Erythroblast (primary cell): ENCODE data around the gene MAP2.

Source experiments
- DNase-seq, 2 experiments: peaks; one replicate each; lab custom pipeline; 2025; lab: John Stamatoyannopoulos, UW
- GATA1 ChIP-seq: IDR thresholded peaks from 2 replicates; pipeline ENCODE4 v1.6.1; 2011; ENCODE audit warnings: low read depth, mild to moderate bottlenecking, control low read depth, low read length, moderate library complexity
- POLR2A ChIP-seq: IDR thresholded peaks from 2 replicates; pipeline ENCODE4 v1.6.1; 2011; ENCODE audit warnings: mild to moderate bottlenecking, low read length

MAP2 gene

DNA sequence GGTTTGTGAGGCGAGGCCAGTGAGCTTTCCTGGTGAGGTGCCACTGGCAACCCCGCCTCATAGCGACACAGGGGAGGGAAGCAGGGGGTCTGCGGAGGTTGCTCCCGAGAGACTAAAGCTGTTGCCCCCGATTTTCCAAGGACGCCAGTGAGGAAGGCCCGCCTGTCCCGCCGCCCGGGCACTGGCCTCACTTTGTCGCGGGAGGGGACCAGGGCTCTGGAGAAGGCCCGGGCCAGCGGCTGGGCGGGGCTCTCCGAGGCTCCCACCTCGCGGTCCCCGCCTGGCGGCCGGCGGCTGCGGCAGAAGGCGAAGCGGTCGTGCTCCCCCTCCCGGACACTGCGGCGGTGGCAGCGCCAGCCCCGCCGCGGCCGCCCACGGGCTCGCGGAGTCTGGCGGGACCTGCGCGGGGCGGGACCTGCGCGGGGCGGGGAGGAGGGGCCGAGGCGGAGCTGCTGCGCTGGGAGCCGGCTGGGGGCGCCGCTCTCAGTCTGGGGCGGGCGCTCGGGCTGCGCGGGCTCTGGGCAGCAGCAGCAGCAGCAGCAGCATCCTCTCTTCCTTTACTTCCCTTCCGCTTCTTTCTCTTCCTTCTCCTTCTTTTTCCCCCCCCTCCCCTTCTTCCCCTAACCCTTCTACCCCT lies at the start of gene MAP2:
MAP2 (plus strand) TSS at position 486 of the 637 bp plus-strand sequence. CDS start 229,124 bp downstream, outside the sequence.
- peak; percentile 82 to 88 for DNase-seq
- TF ChIP-seq POLR2A (no peak), GATA1 (no peak)

- no peak for DNase-seq
- TF ChIP-seq GATA1: no peak
- TF ChIP-seq POLR2A: no peak
Observed at GRCh38 chr2:209376686-209377085, 47.2 kb upstream of the MAP2 start.

GRCh38 chr2:209380293-209380692 lies 43.6 kb upstream of the MAP2 start:
- no peak for DNase-seq
- TF ChIP-seq POLR2A: no peak
- TF ChIP-seq GATA1: no peak

DNA sequence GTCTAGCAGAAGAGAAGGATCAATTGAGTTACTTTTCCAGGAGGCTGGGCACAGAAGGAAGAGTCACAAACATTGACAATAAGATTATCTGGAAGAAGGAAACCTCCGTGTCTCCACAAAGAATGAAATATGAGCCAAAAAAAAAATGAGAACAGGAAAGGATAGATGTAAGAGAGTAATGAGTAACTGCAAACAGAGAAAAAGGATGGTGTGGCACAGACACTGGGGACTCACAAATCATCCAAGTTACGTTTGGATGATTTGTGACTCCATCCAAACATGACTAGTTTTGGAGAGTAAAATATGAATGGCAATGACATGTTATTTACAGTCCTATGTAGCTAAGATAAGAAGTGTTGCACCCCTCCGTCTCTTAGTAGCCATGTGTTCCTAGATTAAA lies 42.8 kb upstream of the MAP2 start:
- TF ChIP-seq GATA1: no peak
- DNase-seq: no peak

DNA sequence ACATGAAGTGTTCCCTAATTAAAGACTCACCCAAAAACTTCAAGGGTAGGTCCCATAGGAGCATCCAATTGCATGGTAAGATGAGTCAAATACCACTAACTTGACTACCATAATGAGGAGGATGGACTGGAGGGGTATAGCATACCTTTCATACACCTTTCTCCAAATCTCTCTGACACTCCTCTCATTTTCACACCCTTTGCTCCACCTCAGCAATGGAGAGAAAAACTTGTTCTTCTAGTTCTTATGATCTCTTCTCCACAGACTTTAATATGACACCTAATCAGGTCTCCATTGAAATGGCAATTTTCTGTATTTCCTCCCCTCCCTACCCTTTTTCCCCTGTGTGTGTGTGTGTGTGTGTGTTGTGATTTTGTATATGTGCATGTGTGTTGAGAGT lies 41.1 kb upstream of the MAP2 start:
- no peak for DNase-seq
- TF ChIP-seq GATA1 (no peak), POLR2A (no peak)

- DNase-seq: peak in 1 of 2 experiments; percentile 22
- TF ChIP-seq GATA1 (no peak), POLR2A (no peak)
Observed at GRCh38 chr2:209383212-209383611, 40.6 kb upstream of the MAP2 start.

DNA sequence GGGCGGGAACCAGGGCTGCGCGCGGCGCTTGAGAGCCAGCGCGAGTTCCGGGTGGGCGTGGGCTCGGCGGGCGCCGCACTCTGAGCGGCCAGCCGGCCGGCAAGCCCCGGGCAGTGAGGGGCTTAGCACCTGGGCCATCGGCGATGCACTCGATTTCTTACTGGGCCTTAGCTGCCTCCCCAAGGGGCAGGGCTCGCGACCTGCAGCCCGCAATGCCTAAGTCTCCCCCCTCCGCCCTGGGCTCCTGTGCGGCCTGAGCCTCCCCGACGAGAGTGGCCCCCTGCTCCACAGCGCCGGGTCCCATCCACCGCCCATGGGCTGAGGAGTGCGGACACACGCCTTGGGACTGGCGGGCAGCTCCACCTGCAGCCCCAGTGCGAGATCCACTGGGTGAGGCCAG lies 36.5 kb upstream of the MAP2 start:
- no peak for TF ChIP-seq POLR2A
- no peak for TF ChIP-seq GATA1
- no peak for DNase-seq

- TF ChIP-seq POLR2A: no peak
- TF ChIP-seq GATA1: no peak
- DNase-seq: no peak
Observed at GRCh38 chr2:209388446-209389037, 35.3 kb upstream of the MAP2 start.

- DNase-seq: no peak
- TF ChIP-seq POLR2A (no peak), GATA1 (no peak)
Observed at GRCh38 chr2:209389171-209389618, 34.7 kb upstream of the MAP2 start.

- TF ChIP-seq GATA1 (no peak), POLR2A (no peak)
- DNase-seq: no peak
Observed at GRCh38 chr2:209390839-209391238, 33.0 kb upstream of the MAP2 start.

DNA sequence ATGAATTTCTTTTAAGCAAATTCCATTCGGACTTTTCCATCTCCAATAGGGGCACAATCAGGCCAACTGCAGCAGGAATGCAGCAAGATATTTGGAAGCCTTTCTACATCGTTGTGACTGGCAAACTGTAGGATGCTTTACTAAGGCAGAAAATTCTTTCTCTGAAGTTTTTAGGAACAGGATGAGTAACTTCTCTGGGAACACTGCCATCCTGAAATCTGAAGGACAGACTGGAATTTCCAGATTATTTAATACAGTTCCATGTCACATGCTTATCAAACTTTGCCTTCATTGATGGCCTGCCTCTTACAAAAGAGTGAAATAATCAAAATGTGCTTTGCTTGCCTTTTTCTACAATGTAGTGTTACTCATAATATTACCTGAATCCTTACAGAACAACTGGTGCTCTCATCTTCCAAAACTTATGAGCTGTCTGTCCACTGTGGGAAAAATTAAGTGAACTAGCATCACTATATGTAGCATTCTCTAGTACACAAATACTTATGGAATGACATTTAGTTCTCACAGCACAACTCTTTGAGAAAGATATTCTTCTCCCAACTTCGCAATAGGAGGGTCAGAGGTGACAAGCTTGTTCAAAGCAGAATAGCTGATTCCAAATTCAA lies 32.0 kb upstream of the MAP2 start:
- no peak for TF ChIP-seq GATA1
- TF ChIP-seq POLR2A: no peak
- DNase-seq: no peak

DNA sequence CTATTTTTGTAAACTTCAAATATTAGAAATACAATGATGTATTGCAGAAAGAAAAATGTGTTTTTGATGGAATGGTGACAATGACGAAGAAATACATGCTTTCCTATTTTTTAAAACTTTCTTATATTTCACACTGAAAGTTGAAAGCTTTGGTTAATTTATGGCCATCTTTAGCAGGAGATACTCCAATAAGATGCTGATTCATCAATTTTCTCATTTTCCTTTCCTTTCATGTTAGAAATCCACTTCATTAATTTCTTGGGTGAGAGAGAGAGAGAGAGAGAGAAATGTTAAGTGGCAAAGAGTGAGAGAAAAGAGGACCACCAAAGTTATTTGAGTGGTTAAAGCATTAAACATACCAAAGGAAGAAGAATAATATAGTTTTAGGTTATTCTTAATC lies 28.6 kb upstream of the MAP2 start:
- no peak for DNase-seq
- no peak for TF ChIP-seq POLR2A
- TF ChIP-seq GATA1: no peak

- TF ChIP-seq GATA1 (no peak), POLR2A (no peak)
- no peak for DNase-seq
Observed at GRCh38 chr2:209395652-209396051, 28.2 kb upstream of the MAP2 start.

GRCh38 chr2:209398463-209398862 lies 25.4 kb upstream of the MAP2 start:
- TF ChIP-seq POLR2A: no peak
- DNase-seq: no peak

DNA sequence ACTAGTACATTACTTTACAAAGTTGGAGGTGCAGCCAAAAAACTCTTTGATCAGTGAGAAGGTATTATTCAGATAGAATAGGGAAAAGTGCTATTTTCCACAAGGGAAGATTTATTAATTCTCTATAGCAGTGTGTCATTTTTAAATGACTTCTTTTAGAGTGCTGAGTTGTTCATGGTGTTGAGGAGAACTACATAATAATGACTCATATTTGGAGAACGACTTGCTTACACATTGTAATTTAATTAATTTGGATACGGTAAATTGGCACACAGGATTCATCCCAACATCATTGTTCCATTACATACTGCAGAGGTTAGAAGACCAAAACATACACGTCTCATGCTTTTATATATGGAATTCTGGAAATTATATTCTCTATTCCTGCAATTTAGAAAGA lies 22.1 kb upstream of the MAP2 start:
- no peak for TF ChIP-seq GATA1
- no peak for TF ChIP-seq POLR2A
- no peak for DNase-seq
